WTC11 (cell line): ENCODE measurements around the gene TCP11. TPM values are rescaled to one million over a fixed set of nuclear protein-coding genes. Genes with fewer than 3 reads are reported as not detected.

Experiments
- ATAC-seq: fragments of 200-7000 bp; cut with Tn5 transposase; 2 replicates; pipeline ENCODE4 v1.10.0; 2021; ENCODE audit warnings: mild to moderate bottlenecking, moderate library complexity
- CTCF ChIA-PET: fragments of 300-600 bp; sonication (Branson Sonifier 250); formaldehyde crosslinking; loops from one replicate; lab custom pipeline; 2021; ENCODE audit warnings: antibody characterized with exemption; lab: Charles Lee
- POLR2A ChIA-PET: fragments of 350-600 bp; sonication (Branson Sonifier 250); formaldehyde crosslinking; loops from one replicate; lab custom pipeline; 2021; ENCODE audit warnings: antibody characterized with exemption; lab: Charles Lee
- DNase-seq: peaks from one replicate; pipeline ENCODE4 v3.0.0; 2021; ENCODE audit warnings: low spot score
- H3K27ac Mint-ChIP-seq: 2 replicates; pipeline ENCODE4 v1.8.0; 2021; ENCODE audit warnings: mixed read lengths
- H3K27me3 Mint-ChIP-seq: 2 replicates; pipeline ENCODE4 v1.8.0; 2021; ENCODE audit warnings: low read depth, mild to moderate bottlenecking, moderate library complexity, mixed read lengths
- H3K36me3 Mint-ChIP-seq: 2 replicates; pipeline ENCODE4 v1.8.0; 2021; ENCODE audit warnings: mixed read lengths
- H3K4me1 Mint-ChIP-seq: 2 replicates; pipeline ENCODE4 v1.8.0; 2022; ENCODE audit warnings: mixed read lengths
- H3K4me3 Mint-ChIP-seq: 2 replicates; pipeline ENCODE4 v1.8.0; 2021; ENCODE audit warnings: mild to moderate bottlenecking, moderate library complexity, mixed read lengths
- H3K9me3 Mint-ChIP-seq: 2 replicates; pipeline ENCODE4 v1.8.0; 2021; ENCODE audit warnings: mixed read lengths
- ATF6 ChIP-seq: sonication (generic); formaldehyde crosslinking; IDR thresholded peaks from 2 replicates; pipeline ENCODE4 v1.8.1; 2023; ENCODE audit warnings: mild to moderate bottlenecking, missing genetic modification reagents
- CBFB ChIP-seq: sonication (generic); formaldehyde crosslinking; IDR thresholded peaks from 2 replicates; pipeline ENCODE4 v1.8.1; 2022; ENCODE audit warnings: mild to moderate bottlenecking, low read depth, missing genetic modification reagents
- CREB1 ChIP-seq: sonication (generic); formaldehyde crosslinking; IDR thresholded peaks from 2 replicates; pipeline ENCODE4 v1.8.0; 2023; ENCODE audit warnings: mild to moderate bottlenecking, missing genetic modification reagents
- FOXP1 ChIP-seq: sonication (generic); formaldehyde crosslinking; IDR thresholded peaks from 2 replicates; pipeline ENCODE4 v1.8.0; 2022; ENCODE audit warnings: missing genetic modification reagents, mild to moderate bottlenecking, moderate library complexity, borderline replicate concordance
- FOXP4 ChIP-seq: sonication (generic); formaldehyde crosslinking; IDR thresholded peaks from 2 replicates; pipeline ENCODE4 v1.8.0; 2022; ENCODE audit warnings: mild to moderate bottlenecking, missing genetic modification reagents
- HMGXB4 ChIP-seq: sonication (generic); formaldehyde crosslinking; IDR thresholded peaks from 2 replicates; pipeline ENCODE4 v1.8.1; 2023; ENCODE audit warnings: mild to moderate bottlenecking, moderate library complexity, missing genetic modification reagents
- MAX ChIP-seq: sonication (generic); formaldehyde crosslinking; IDR thresholded peaks from 2 replicates; pipeline ENCODE4 v1.8.0; 2022; ENCODE audit warnings: mild to moderate bottlenecking, missing genetic modification reagents
- MYBL2 ChIP-seq: sonication (generic); formaldehyde crosslinking; IDR thresholded peaks from 2 replicates; pipeline ENCODE4 v1.8.1; 2023; ENCODE audit warnings: mild to moderate bottlenecking, moderate library complexity, missing genetic modification reagents
- NFATC4 ChIP-seq: fragments of 250-450 bp; sonication (Bioruptor Pico); IDR thresholded peaks from 2 replicates; pipeline ENCODE4 v1.9.0; 2021; ENCODE audit warnings: mild to moderate bottlenecking
- NR1H2 ChIP-seq: sonication (generic); formaldehyde crosslinking; IDR thresholded peaks from 2 replicates; pipeline ENCODE4 v1.9.0; 2021; ENCODE audit warnings: mild to moderate bottlenecking, moderate library complexity, missing genetic modification reagents
- PRRX2 ChIP-seq: fragments of 250-450 bp; sonication (Bioruptor Pico); IDR thresholded peaks from 2 replicates; pipeline ENCODE4 v1.8.0; 2021; ENCODE audit warnings: mild to moderate bottlenecking
- RORB ChIP-seq: fragments of 250-450 bp; sonication (Bioruptor Pico); IDR thresholded peaks from 2 replicates; pipeline ENCODE4 v1.9.0; 2021; ENCODE audit warnings: mild to moderate bottlenecking
- SP1 ChIP-seq: sonication (generic); formaldehyde crosslinking; conservative IDR thresholded peaks from 2 replicates; pipeline ENCODE4 v1.8.1; 2022; ENCODE audit warnings: missing genetic modification reagents
- TEAD4 ChIP-seq: sonication (generic); formaldehyde crosslinking; IDR thresholded peaks from 2 replicates; pipeline ENCODE4 v1.8.0; 2022; ENCODE audit warnings: mild to moderate bottlenecking, missing genetic modification reagents
- ZNF219 ChIP-seq: sonication (generic); formaldehyde crosslinking; IDR thresholded peaks from 2 replicates; pipeline ENCODE4 v1.8.0; 2023; ENCODE audit warnings: missing genetic modification reagents, mild to moderate bottlenecking, borderline replicate concordance
- total RNA-seq: library from RNA; stranded (reverse); gene quantifications from 3 replicates; pipeline ENCODE4 v1.2.3, GENCODE V29; 2021

TCP11 gene
- total RNA-seq, 1 experiment from 2014 or later: not detected

- no peak overlapping the region for H3K27ac Mint-ChIP-seq
- DNase-seq: peak; percentile 49
- ChIA-PET POLR2A (no interaction called here), CTCF (interaction anchor here (0.7 to 1.9 kb wide), 9 partner anchors 22 to 195 kb away, joined by 3 to 11 read pairs (median 4); no protein-coding TSS in a partner anchor)
- H3K9me3 Mint-ChIP-seq: no peaks in the 10 kb centered on the region
- TF ChIP-seq MYBL2 (CRISPR knock-in tag) (no peak), CREB1 (CRISPR knock-in tag) (no peak), NFATC4 (CRISPR knock-in tag) (no peak), PRRX2 (no peak), FOXP1 (no peak), RORB (CRISPR knock-in tag) (no peak), NR1H2 (CRISPR knock-in tag) (no peak), SP1 (CRISPR knock-in tag) (no peak), ZNF219 (no peak)
- peak; percentile 41 for ATAC-seq
- peaks cover 7% of the 10 kb centered on the region; the same call in 1 of the 2 replicates for H3K4me1 Mint-ChIP-seq
- H3K4me3 Mint-ChIP-seq: no peak overlapping the region
- H3K36me3 Mint-ChIP-seq: no peaks in the 10 kb centered on the region
- peaks cover 11% of the 10 kb centered on the region for H3K27me3 Mint-ChIP-seq
These were observed 40.9 kb upstream of the TCP11 start for GRCh38 chr6:35181933-35182612.

GRCh38 chr6:35181308-35181932 lies 40.3 kb upstream of the TCP11 start:
- no peak; the same call in 1 of the 2 replicates for ATAC-seq
- Mint-ChIP-seq H3K4me1 (peaks cover 7% of the 10 kb centered on the region; the same call in 1 of the 2 replicates), H3K36me3 (no peaks in the 10 kb centered on the region), H3K9me3 (no peaks in the 10 kb centered on the region), H3K27ac (no peak overlapping the region), H3K4me3 (no peak overlapping the region), H3K27me3 (peaks cover 11% of the 10 kb centered on the region)
- CTCF ChIA-PET: interaction anchor here (0.7 to 1.9 kb wide), 7 partner anchors 21 to 60 kb away, joined by 3 to 11 read pairs (median 4); no protein-coding TSS in a partner anchor
- TF ChIP-seq FOXP4 (CRISPR knock-in tag): no peak
- no peak for TF ChIP-seq MAX
- no peak for TF ChIP-seq HMGXB4 (CRISPR knock-in tag)
- TF ChIP-seq TEAD4 (CRISPR knock-in tag): no peak
- no peak for TF ChIP-seq ATF6 (CRISPR knock-in tag)
- no peak for TF ChIP-seq CBFB (CRISPR knock-in tag)
- DNase-seq: no peak
- POLR2A ChIA-PET: no interaction called here
